ENCODE data around the gene TSHZ2. TPM values are rescaled to one million over a fixed set of nuclear protein-coding genes. Genes with fewer than 3 reads are reported as not detected.

Gene TSHZ2
- total RNA-seq, 2 donors from 2014 or later = 3.3 to 6.2 TPM

DNA sequence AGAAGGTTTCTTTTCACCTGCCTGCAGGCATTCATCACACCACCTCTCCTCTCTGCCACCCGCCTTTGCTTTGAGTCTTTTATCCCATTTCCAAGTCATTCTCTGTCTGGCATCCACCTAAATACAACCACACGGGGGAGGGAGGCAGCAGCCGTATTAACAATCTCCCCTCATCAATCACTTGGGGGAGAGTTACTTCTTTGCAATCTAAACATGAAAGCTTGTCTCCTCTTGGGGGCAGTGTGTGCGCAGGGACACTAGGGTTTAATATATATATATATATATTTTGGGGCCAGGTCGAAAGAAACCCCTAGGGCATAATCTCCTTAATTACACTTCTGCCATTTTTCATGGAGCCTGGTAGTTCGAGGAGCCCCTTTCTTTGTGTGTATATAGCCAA lies 214.5 kb downstream of the TSHZ2 start:
- no peaks in the 10 kb centered on the region for H3K9me3 ChIP-seq
- H3K36me3 ChIP-seq = no peaks in the 10 kb centered on the region
- no peak overlapping the region for H3K4me3 ChIP-seq
- TF ChIP-seq, protein P1, sequence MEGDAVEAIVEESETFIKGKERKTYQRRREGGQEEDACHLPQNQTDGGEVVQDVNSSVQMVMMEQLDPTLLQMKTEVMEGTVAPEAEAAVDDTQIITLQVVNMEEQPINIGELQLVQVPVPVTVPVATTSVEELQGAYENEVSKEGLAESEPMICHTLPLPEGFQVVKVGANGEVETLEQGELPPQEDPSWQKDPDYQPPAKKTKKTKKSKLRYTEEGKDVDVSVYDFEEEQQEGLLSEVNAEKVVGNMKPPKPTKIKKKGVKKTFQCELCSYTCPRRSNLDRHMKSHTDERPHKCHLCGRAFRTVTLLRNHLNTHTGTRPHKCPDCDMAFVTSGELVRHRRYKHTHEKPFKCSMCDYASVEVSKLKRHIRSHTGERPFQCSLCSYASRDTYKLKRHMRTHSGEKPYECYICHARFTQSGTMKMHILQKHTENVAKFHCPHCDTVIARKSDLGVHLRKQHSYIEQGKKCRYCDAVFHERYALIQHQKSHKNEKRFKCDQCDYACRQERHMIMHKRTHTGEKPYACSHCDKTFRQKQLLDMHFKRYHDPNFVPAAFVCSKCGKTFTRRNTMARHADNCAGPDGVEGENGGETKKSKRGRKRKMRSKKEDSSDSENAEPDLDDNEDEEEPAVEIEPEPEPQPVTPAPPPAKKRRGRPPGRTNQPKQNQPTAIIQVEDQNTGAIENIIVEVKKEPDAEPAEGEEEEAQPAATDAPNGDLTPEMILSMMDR (IDR thresholded peaks at IDR 0.05) = no peak
- no peak overlapping the region for H3K27ac ChIP-seq
- no peaks in the 10 kb centered on the region for H3K27me3 ChIP-seq
- H3K4me1 ChIP-seq = no peaks in the 10 kb centered on the region
- no peak for DNase-seq (ENCODE audit: low spot score)

DNA sequence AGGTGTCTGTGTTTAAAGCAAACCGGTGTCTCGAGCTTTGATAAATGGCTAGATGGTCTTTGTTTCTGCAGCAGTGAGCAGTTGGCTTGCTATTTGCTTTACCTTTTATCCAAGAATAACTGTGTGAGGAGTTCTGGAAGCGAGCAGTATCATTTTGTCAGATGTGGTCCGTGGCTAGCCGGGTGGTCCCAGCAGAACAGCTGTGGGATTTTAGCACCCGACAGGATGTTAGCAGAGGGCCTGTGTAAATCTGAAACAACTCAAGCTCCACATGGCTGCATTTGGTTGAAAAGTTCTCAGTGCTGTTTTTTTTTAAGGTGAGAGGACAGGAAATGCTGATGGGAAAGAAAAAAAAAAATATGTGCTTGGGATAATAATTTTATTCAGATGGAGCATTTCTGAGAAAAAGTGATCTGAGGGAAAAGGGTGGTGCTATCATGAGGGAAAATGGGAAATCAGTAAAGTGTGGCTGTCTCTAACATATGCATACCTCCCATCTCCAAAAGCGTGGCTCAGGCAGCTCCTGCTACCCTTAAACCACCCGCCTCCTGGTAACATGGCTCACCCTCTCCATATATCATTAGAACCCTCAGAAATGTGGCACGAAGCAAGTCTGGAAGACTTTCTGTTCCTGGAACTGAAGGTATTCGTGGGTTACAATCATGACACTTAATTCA lies 215.4 kb downstream of the TSHZ2 start:
- Histone ChIP-seq H3K27me3 (no peaks in the 10 kb centered on the region), H3K4me3 (no peak overlapping the region), H3K36me3 (no peaks in the 10 kb centered on the region), H3K9me3 (no peaks in the 10 kb centered on the region), H3K4me1 (no peaks in the 10 kb centered on the region), H3K27ac (no peak overlapping the region)
- TF ChIP-seq, protein P1 (IDR thresholded peaks at IDR 0.05) = no peak
- DNase-seq (ENCODE audit: low spot score) = no peak

- Histone ChIP-seq H3K9me3 (no peaks in the 10 kb centered on the region), H3K4me3 (no peak overlapping the region), H3K27ac (no peak overlapping the region), H3K27me3 (no peaks in the 10 kb centered on the region), H3K4me1 (no peaks in the 10 kb centered on the region), H3K36me3 (no peaks in the 10 kb centered on the region)
- no peak for DNase-seq (ENCODE audit: low spot score)
- TF ChIP-seq, protein P1 (IDR thresholded peaks at IDR 0.05) = no peak
These were observed 218.1 kb downstream of the TSHZ2 start for GRCh38 chr20:53190225-53190624.

- Histone ChIP-seq H3K27ac (no peak overlapping the region), H3K4me1 (no peaks in the 10 kb centered on the region), H3K27me3 (no peaks in the 10 kb centered on the region), H3K4me3 (no peak overlapping the region), H3K36me3 (no peaks in the 10 kb centered on the region), H3K9me3 (no peaks in the 10 kb centered on the region)
- TF ChIP-seq, protein P1 (IDR thresholded peaks at IDR 0.05) = no peak
- no peak for DNase-seq (ENCODE audit: low spot score)
These were observed 219.8 kb downstream of the TSHZ2 start for GRCh38 chr20:53191957-53192356.

GRCh38 chr20:53194306-53195290 lies 222.4 kb downstream of the TSHZ2 start:
- no peak overlapping the region for H3K4me3 ChIP-seq
- TF ChIP-seq, protein P1 (IDR thresholded peaks at IDR 0.05) = no peak
- H3K27ac ChIP-seq = no peak overlapping the region
- no peak for DNase-seq (ENCODE audit: low spot score)
- H3K4me1 ChIP-seq = no peaks in the 10 kb centered on the region
- H3K27me3 ChIP-seq = no peaks in the 10 kb centered on the region
- H3K36me3 ChIP-seq = no peaks in the 10 kb centered on the region
- no peaks in the 10 kb centered on the region for H3K9me3 ChIP-seq
